ENCODE measurements around the gene RGS3.

The RGS3 gene

DNA sequence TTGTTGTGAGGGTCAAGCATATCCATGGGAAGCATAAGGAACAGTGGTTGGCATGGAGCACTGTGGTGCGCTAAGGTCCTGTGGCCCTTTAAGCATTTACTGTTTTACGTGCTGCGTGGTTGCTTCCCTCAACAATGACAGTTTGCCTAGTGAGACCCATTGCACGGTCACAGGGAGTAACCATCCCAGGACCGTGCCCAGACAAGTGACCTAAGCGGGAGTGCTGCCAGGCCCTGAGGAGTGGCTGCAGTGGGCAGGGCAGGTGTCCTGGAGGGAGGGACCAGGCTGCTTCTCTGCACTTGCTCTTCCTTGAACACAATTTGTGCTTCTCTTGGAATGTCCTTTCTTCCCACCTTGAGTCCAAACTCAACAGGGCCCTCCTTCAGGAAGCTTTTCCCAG, 64.6 kb downstream of the RGS3 start:
- DNase-seq (ENCODE audit: low read depth in 3 of 3, low spot score in 1 of 3) = no peak

DNA sequence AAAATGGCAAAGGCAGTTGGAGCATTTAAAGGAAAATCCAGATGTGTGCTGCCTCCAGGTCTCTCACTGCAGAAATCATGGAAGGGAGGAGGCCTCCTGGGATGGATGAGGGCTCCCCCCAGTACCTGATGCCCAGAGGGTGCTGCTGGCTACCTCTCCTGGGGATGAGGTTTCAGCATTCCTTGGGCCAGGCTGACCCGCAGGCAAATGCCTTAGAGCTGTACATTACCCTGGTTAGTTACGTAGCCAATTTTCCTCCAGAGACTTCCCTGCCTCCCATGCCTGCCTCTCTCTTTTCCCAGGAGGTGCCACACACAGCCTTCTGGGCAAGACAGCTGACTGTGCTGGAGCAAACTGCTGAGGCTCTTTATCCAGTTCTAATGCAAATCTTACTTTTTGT, 65.3 kb downstream of the RGS3 start:
- no peak for DNase-seq (ENCODE audit: low read depth in 3 of 3, low spot score in 1 of 3)

DNA sequence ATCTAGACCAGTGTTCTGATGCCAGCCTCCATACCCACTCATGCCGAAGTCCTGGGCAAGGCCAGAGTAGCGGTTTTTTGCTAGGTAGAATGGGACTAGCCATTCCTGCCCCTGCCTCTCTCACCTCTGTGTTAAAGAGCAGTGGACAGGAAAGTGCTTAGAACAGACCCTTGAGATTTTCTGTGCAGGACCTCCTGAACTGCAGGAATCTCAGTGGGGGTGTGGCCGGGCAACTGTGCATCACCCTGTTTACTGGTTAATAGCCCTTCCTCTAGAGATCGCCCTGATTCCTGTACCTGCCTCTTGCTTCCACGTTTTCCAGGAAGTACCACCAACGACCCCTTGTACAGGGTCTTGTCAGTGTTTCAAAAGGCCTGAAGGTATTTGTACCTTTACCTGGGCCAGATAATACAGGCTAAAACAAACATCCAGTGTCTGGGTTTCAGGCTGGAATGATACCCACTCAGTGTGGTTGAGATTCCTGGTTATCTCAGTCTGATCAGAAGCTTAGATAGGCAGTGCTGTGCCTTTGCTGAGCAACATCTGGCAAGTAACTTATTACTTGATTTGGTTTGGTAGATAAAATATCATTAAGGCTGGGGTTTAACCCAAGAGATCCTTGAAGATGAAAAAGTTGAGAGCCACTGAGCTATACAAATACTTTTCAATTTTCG, 65.9 kb downstream of the RGS3 start:
- no peak for DNase-seq (ENCODE audit: low read depth in 3 of 3, low spot score in 1 of 3)

DNA sequence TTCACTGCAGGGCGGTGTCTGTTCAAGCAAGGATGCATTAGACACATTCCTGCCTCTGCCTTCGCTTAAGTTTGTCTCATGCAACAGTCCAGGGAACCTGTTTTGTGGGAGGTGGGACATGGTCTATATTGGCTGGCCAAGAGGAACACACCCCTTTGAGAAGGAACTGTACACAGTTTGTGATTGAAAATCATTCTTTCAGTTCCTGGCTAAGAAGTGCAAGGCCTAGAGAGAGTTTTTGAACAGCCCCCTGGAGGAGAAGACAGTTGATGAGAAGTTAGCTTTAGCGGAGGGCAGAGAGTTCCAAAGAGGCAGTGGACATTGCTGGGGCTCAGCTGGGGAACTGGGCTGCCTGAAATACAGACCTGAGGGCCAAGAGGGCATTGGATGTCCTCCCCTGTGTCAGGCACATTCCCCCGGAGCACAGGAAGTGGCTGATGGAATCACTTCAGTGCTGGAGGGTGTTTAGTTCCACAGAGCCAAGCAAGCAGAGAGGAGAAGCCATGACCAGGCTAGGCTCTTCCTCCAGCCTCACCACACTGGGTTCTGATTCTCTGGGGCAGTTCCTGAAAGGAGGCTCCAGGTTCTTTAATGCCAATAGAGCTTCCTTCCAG, 66.6 kb downstream of the RGS3 start:
- no peak for DNase-seq (ENCODE audit: low read depth in 3 of 3, low spot score in 1 of 3)

DNA sequence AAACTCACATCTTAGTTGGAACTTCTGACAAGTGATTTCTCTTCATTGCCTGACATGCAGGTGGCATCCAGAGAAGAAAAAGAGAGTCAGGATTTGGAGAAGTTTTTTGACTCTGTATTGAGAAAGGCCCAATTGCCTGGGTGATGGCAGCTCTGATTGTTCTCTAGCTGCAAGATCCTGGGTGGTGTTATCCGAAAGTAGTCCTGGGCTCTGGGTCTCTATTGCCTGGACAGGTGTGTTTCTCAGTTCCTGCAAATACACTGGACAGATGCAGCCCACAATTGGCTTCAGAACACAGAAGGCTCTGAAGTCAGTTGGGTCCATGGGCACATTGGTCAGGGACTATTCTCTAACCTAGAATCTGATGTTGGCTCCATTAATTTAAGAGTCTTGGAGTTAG, 67.4 kb downstream of the RGS3 start:
- no peak for DNase-seq (ENCODE audit: low read depth in 3 of 3, low spot score in 1 of 3)

DNA sequence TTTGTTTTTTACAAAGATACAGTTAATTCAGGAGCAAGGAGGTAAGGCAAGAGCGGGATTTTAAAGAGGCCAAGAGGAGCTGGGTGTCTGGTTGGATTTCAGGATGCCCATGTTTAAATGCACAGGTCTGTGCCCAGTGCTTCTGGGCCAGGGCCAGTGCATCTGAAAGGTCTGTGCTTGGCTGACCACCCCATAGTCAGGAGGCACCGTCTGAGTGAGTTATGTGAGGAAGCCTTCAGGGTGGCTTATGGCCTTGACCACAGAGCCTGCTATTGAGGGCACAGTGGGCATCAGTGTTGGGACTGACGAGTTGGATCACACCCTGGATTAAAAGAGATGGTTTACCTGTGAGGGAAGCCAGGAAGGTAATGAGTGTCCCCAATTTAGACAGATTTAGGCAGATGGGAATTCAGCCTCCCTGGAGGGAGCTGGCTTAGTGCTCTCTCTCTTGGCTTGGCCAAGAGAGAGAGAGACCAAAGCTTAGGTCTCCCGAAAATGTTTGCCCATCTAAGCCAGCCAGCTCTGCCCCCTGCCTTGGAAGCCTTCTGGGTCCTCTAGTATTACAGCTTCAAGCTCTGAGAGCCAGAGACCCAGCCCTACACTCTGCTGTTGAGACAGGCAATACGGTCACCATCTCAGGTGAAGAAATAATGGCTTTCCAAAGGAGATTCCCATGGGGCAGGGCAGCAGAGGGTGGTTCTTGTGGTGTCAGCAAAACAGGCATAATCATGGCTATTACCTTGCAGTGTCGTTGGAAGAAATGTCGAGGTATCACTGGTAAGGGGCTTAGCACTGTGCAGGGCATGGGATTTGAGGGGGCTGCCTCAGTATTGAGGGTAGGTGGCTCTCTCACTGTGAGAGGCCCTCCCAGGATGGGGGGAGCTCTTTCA, 68.6 kb downstream of the RGS3 start:
- no peak for DNase-seq (ENCODE audit: low read depth in 3 of 3, low spot score in 1 of 3)

DNA sequence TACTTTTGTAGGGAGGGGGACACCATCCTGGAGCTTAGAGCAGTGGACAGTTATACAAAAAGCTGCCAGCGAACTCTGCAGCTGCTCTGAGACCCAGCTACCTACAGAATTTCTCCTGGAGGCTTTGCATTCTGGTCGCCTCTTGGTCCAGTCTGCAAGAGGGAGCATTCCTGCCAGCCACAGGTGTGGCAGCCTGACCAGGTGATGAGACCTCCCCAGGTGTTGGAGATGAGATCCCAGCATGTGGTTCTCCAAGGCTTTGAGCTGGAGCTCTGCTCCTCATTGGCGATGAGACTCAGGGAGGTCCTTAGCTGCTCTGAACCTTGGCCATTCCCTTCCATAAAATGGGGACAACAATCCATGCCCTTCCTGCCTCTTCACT, 69.3 kb downstream of the RGS3 start:
- DNase-seq (ENCODE audit: low read depth in 3 of 3, low spot score in 1 of 3) = no peak

DNA sequence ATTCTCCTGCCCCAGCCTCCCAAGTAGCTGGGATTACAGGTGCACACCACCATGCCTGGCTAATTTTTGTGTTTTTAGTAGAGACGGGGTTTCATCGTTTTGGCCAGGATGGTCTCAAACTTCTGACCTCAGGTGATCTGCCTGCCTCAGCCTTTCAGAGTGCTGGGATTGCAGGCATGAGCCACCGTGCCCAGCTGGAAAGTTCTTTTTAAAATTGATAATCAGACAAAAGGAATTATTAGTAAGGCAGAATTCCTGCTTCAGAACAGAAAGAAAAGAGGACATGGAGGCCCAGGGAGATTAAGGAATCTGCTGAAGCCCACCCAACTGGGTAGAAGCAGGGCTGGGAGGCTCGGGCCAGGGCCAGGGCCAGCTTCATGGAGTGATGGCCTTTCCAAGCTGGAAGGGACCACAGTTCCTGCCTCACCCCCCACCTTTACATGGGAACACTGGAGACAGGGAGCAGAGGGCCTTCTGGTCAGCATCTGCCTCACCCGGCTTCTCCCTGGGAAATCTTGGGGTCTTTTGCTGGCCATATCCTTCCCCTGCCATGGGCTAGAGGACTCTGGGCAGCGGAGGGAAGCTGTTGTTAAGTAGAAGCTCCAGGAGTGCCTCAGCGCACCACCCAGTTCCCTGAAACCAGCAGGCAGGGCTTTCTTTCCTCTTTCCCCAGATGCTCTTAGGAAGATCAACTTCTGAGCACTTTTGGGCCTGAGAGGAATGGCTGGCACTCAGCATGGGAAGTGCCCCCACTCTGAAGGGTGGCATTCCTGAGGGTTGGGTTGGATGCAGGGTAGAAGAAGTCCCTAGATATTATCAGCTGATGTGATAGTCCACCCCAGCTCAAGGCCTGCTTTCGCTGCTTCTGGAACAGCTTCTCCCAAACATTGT, 70.1 kb downstream of the RGS3 start:
- no peak for DNase-seq (ENCODE audit: low read depth in 3 of 3, low spot score in 1 of 3)

DNA sequence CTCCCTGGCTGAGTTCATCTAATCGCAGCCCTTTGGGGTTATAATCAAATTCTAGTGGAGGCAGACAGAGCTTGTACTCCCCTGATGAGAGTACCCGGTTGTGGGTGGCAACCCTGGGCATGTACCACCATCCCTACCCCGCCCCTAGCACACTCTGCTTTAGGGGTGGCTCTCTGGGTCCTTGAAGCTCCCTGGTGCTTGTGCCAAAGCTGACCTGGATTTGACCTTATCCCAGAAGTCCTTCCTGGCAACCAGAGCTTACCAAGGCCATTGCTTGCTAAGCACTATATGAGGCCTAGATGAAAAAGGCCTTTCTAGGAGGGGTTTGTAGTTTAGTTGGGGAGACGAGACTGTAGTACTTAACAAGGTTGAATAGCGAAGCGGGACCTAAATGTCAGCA, 72.2 kb downstream of the RGS3 start:
- no peak for DNase-seq (ENCODE audit: low read depth in 3 of 3, low spot score in 1 of 3)

DNA sequence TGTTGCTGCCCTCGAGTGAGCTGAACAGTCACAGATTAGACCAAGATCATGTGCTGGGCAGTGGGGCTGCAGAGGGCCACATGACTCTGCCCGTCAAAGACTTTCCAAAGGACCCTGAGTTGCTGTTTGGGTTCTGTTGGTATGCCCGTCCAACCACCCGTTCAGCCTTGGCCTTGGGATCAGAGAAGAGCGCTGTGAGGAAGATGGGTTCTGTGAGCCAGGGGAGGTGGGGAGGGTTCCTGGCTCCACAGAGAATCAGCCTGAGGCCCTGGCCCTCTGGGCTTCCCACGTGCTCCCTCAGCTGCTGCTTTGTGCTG, 72.6 kb downstream of the RGS3 start:
- no peak for DNase-seq (ENCODE audit: low read depth in 3 of 3, low spot score in 1 of 3)

DNA sequence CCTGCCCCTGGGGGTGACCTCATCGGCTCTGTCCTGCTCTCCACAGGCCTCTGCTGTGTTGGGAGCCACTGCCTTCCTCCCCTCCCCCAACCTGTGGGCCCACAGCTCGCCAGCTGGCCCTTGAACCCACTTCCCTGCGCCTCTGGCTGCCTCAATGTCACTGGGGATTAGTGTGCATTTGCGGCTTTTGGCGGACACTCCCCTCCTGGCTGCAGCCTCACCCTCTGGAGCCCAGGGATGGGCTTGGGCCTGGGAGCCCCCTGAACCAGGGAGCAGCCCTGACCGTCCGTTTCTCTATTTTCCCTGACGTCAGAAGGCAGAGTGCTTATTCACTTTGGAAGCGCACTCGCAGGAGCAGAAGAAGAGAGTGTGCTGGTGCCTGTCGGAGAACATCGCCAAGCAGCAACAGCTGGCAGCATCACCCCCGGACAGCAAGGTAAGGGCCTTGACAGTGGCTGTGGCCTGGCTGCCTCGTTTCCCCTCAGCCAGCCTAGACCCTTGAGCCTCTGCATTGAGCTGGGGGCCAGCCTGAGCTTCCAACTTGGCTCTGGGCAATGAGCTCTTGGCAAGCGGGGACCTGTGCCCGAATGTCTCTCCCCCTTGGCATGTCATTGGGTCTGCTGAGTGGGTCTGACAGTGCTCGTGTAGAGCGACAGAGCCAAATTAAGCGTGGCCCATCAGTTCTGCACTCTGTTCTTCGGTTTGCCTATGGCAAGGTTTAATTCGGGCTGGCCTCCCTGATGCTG, 73.1 kb downstream of the RGS3 start:
- DNase-seq (ENCODE audit: low read depth in 3 of 3, low spot score in 1 of 3) = no peak

DNA sequence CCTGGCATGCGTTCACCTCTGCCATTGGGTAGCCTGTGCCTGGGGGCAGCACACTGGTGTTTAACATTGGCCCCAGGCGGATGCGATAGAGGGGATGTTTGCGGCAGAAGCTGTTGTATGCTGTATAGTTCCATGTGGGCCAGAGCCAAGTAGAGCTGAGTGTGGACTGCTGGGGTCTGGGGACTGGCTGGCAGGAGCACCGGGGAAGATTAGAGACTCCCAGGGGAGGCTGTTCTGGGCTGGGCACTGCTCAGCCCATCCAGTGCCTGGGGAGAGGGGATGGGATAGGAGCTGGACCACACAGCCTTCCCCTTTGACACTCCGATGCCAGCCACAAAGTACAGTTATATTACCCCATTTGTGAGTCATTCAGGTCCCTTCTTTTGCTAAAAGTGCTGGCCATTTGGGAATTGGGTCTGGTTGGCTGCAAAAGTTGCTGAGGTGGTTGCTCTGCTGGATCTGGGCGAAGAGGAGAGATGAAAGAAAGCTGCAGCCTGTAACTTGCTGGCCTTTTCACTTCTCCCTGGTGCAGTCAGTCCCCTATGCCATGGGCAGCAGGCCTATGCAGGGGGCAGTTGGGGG, 73.8 kb downstream of the RGS3 start:
- no peak for DNase-seq (ENCODE audit: low read depth in 3 of 3, low spot score in 1 of 3)

DNA sequence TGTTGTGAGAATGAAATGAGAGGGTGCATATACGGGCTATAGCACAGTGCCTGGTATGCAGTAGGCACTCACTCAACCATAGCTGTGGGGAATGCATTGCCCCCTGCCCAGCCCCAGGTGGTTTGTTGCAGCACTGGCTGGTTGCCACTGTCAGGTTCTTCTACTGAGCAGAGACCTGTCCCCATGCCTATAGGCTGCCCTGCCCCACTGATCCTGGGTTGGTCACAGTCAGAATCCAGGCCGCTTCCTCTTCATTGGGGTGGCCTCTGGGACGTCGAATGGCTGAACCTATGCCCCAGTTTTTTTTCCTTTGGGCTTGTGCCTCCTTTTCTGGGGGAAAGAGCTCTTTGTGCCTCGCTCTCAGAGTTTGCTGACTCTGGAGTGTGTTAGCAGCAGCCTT, 74.6 kb downstream of the RGS3 start:
- no peak for DNase-seq (ENCODE audit: low read depth in 3 of 3, low spot score in 1 of 3)

DNA sequence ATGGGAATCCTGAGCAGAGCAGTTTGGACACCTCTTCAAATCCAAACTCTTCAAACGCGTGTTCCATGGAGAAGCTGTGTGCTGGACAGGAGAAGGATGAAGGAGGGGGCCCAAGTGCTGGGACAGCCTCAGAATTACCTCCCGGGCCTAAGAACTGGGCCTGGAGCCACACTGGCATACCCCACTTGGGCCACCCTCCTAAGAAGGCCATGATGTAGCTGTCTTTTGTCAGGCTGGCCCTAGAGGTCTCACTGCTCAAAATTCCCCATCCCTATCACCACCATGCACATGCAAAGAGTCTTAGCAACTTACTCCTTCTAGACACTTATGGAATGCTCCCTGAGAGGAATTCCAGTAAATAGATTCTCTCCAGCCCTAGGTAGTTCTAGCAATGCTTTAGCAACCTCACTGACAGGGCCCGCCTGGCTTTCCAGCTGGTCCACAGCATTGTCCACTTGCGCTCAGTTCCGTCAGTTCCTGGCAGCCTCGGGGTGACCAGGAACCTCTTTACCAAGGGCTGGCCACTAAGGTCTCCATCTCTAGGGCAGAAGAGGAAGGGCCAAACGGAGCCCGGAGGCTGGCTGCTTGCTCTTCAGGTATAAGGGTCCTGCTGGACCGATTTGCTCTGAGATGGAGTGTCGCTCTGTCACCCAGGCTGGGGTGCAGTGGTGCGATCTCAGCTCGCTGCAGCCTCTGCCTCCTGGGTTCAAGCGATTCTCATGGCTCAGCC, 75.3 kb downstream of the RGS3 start:
- no peak for DNase-seq (ENCODE audit: low read depth in 3 of 3, low spot score in 1 of 3)

DNA sequence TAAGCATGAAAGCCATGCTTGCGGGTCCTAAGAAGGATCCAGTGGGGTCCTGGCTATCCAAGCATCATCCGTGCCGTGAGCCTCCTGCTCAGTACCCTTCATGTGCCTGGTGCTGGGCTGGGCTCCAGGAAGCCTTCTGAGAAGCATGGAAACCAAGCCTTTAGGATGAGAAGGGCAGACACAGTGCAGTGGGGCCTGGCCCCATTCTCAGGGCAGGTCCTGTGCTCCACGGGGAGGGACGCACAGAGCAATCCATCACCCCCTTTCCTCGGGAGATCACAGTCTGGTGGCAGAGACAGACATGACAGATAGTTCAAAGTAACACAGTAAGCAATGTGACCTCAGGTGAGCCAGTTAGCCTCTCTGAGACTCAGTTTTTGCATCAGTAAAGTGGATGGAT, 76.9 kb downstream of the RGS3 start:
- no peak for DNase-seq (ENCODE audit: low read depth in 3 of 3, low spot score in 1 of 3)

DNA sequence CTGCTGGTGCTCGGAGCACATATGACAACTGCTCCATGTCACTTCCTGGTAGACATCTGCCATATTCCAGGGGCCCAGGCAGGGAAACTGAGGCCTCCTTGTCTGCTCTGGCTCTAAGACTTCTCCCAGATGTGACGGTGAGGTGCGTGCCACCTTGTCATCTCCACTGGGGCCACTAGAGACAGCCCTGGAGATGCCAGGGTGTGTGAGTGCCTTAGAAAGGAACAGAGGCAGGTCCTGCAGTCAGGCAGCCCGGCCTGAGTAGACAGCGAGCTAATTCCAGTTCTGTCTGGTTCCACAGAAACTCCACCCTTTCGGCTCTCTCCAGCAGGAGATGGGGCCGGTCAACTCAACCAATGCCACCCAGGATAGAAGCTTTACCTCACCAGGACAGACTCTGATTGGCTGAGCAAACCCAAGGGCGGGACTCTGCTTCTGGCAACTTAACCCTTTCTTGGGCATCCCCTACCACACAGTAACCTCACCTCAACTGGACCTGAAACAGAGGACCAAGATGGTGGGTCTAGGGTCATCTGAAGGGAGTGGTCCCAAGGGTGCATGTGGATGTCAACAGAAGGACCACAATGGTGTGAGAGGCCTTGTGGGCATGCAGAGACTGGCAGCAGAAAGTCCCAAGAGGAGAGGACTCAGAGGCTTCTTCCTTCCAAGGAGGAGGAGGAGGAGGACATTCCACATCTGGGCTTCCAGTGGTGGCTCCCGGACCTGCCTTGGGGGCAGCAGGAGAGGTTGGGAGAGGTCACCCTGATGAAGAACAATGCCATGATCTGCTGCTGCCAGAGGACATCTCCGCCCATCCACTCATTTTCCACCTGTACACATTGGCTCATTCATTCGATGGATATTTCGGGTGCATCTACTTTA, 77.7 kb downstream of the RGS3 start:
- no peak for DNase-seq (ENCODE audit: low read depth in 3 of 3, low spot score in 1 of 3)

DNA sequence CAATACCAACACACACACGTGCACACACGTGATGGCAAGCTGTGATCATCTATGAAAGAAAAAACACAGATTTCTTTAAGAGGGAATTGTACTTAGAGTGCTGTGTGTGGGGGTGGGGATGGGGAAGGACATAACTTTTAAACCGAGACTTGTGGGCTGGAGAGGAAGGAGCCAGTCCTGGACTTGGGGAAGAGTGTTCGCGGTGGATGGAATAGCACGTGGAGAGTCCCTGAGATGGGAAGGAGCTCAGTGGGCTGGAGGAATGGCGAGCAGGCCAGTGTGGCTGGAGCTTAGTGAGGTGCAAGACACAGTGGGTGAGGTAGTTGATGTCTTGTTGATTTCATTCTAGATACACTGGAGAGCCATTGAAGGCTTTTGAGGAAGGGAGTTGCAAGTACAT, 78.5 kb downstream of the RGS3 start:
- DNase-seq (ENCODE audit: low read depth in 3 of 3, low spot score in 1 of 3) = no peak

DNA sequence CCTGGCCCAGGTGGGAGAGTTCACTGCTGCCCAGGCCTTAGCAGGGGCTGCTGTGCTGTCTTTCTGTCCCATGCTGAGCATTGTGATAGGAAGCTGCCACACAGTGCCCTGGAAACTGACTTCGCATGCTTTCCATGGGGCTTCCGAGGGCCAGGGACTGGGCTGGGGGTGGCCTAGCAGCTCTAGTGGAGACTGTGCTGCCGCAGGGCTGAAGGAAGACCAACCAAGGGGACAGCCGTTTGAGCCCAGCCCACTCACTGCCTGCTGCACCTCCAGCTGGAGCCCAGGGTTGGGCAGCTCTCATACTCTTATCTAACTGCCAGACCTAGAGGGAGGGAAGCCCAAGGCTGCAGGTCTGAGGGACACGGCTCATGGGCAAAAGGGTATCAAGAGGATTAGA, 79.2 kb downstream of the RGS3 start:
- DNase-seq (ENCODE audit: low read depth in 3 of 3, low spot score in 1 of 3) = no peak

Data from stimulated activated CD4-positive, alpha-beta T cell treated with anti-CD3 and anti-CD28 coated beads, TNF-alpha, amount 100 ng/mL, for 1 hour (primary cell).